Fibroblast of skin of abdomen (primary cell): Measurements from ENCODE around the gene C19orf85.
"Not testable (repeated sequence)": the region's sequence is repeated elsewhere in the genome, so short reads cannot be mapped to it uniquely, and the experiment has no call there.

Experiments
- DNase-seq: peaks from one replicate; pipeline ENCODE4 v3.0.0-alpha.2; 2013

Gene C19orf85

GRCh38 chr19:55440411-55441105, 24.0 kb downstream of the C19orf85 start:
- no peak for DNase-seq

- no peak for DNase-seq
Measured at GRCh38 chr19:55439052-55439451, 25.5 kb downstream of the C19orf85 start.

GRCh38 chr19:55437410-55437809, 27.1 kb downstream of the C19orf85 start:
- DNase-seq, result peak; percentile 48

GRCh38 chr19:55436847-55437246, 27.7 kb downstream of the C19orf85 start:
- DNase-seq, result no peak

- DNase-seq, result no peak
Measured at GRCh38 chr19:55435020-55435419, 29.5 kb downstream of the C19orf85 start.

- DNase-seq, result no peak
Measured at GRCh38 chr19:55434356-55434919, 30.1 kb downstream of the C19orf85 start.

- DNase-seq, result no peak
Measured at GRCh38 chr19:55433292-55433691, 31.3 kb downstream of the C19orf85 start.

GRCh38 chr19:55432241-55432959, 32.2 kb downstream of the C19orf85 start:
- DNase-seq, result no peak

- DNase-seq, result no peak
Measured at GRCh38 chr19:55431183-55431582, 33.4 kb downstream of the C19orf85 start.

GRCh38 chr19:55426042-55426441, 38.5 kb downstream of the C19orf85 start:
- DNase-seq, result no peak

GRCh38 chr19:55424518-55424917, 40.0 kb downstream of the C19orf85 start:
- no peak for DNase-seq

- no peak for DNase-seq
Measured at GRCh38 chr19:55423225-55424005, 41.1 kb downstream of the C19orf85 start.

GRCh38 chr19:55421281-55421680, 43.3 kb downstream of the C19orf85 start:
- not testable (repeated sequence) for DNase-seq

- DNase-seq, result no peak
Measured at GRCh38 chr19:55419624-55420236, 44.8 kb downstream of the C19orf85 start.

GRCh38 chr19:55419103-55419502, 45.4 kb downstream of the C19orf85 start:
- no peak for DNase-seq

- peak; percentile 78 for DNase-seq
Measured at GRCh38 chr19:55418185-55418584, 46.4 kb downstream of the C19orf85 start.
